Measurements from ENCODE around the gene CDK14.
"Not testable (repeated sequence)": the region's sequence is repeated elsewhere in the genome, so short reads cannot be mapped to it uniquely, and the experiment has no call there.

The CDK14 gene

GRCh38 chr7:90720984-90721760 is 125.1 kb downstream of the CDK14 start:
- Histone ChIP-seq H3K27me3 (ENCODE audit: control insufficient read depth, insufficient read depth, low read length) (no peaks in the 10 kb centered on the region), H3K9ac (ENCODE audit: low read length) (no peak overlapping the region), H3K4me1 (ENCODE audit: control insufficient read depth, insufficient read depth, low read length) (no peaks in the 10 kb centered on the region), H3K4me3 (ENCODE audit: low read length) (no peak overlapping the region), H3K27ac (ENCODE audit: low read depth, low read length) (no peak overlapping the region), H3K36me3 (ENCODE audit: control insufficient read depth, insufficient read depth, low read length) (no peaks in the 10 kb centered on the region)

GRCh38 chr7:90721869-90722431 is 125.8 kb downstream of the CDK14 start:
- Histone ChIP-seq H3K27me3 (ENCODE audit: control insufficient read depth, insufficient read depth, low read length) (no peaks in the 10 kb centered on the region), H3K4me1 (ENCODE audit: control insufficient read depth, insufficient read depth, low read length) (peaks cover under 1% of the 10 kb centered on the region), H3K4me3 (ENCODE audit: low read length) (no peak overlapping the region), H3K9ac (ENCODE audit: low read length) (no peak overlapping the region), H3K27ac (ENCODE audit: low read depth, low read length) (no peak overlapping the region), H3K36me3 (ENCODE audit: control insufficient read depth, insufficient read depth, low read length) (no peaks in the 10 kb centered on the region)

GRCh38 chr7:90723233-90723632 is 127.1 kb downstream of the CDK14 start:
- Histone ChIP-seq H3K27ac (ENCODE audit: low read depth, low read length) (no peak overlapping the region), H3K27me3 (ENCODE audit: control insufficient read depth, insufficient read depth, low read length) (no peaks in the 10 kb centered on the region), H3K9ac (ENCODE audit: low read length) (no peak overlapping the region), H3K36me3 (ENCODE audit: control insufficient read depth, insufficient read depth, low read length) (no peaks in the 10 kb centered on the region), H3K4me3 (ENCODE audit: low read length) (no peak overlapping the region), H3K4me1 (ENCODE audit: control insufficient read depth, insufficient read depth, low read length) (peaks cover 4% of the 10 kb centered on the region)

- Histone ChIP-seq H3K9ac (ENCODE audit: low read length) (no peak overlapping the region), H3K4me1 (ENCODE audit: control insufficient read depth, insufficient read depth, low read length) (peaks cover 4% of the 10 kb centered on the region), H3K27me3 (ENCODE audit: control insufficient read depth, insufficient read depth, low read length) (no peaks in the 10 kb centered on the region), H3K4me3 (ENCODE audit: low read length) (no peak overlapping the region), H3K27ac (ENCODE audit: low read depth, low read length) (no peak overlapping the region), H3K36me3 (ENCODE audit: control insufficient read depth, insufficient read depth, low read length) (no peaks in the 10 kb centered on the region)
Measured at GRCh38 chr7:90723866-90724265, 127.7 kb downstream of the CDK14 start.

- Histone ChIP-seq H3K4me3 (ENCODE audit: low read length) (no peak overlapping the region), H3K27ac (ENCODE audit: low read depth, low read length) (no peak overlapping the region), H3K9ac (ENCODE audit: low read length) (no peak overlapping the region), H3K36me3 (ENCODE audit: control insufficient read depth, insufficient read depth, low read length) (no peaks in the 10 kb centered on the region), H3K4me1 (ENCODE audit: control insufficient read depth, insufficient read depth, low read length) (peaks cover 4% of the 10 kb centered on the region), H3K27me3 (ENCODE audit: control insufficient read depth, insufficient read depth, low read length) (no peaks in the 10 kb centered on the region)
Measured at GRCh38 chr7:90726120-90726519, 130.0 kb downstream of the CDK14 start.

- H3K4me1 ChIP-seq (ENCODE audit: control insufficient read depth, insufficient read depth, low read length): peaks cover 4% of the 10 kb centered on the region
- no peak overlapping the region for H3K27ac ChIP-seq (ENCODE audit: low read depth, low read length)
- no peaks in the 10 kb centered on the region for H3K27me3 ChIP-seq (ENCODE audit: control insufficient read depth, insufficient read depth, low read length)
- no peak overlapping the region for H3K9ac ChIP-seq (ENCODE audit: low read length)
- H3K36me3 ChIP-seq (ENCODE audit: control insufficient read depth, insufficient read depth, low read length): no peaks in the 10 kb centered on the region
- no peak overlapping the region for H3K4me3 ChIP-seq (ENCODE audit: low read length)
Measured at GRCh38 chr7:90726623-90727022, 130.5 kb downstream of the CDK14 start.

GRCh38 chr7:90727412-90727811 is 131.3 kb downstream of the CDK14 start:
- peaks cover 4% of the 10 kb centered on the region for H3K4me1 ChIP-seq (ENCODE audit: control insufficient read depth, insufficient read depth, low read length)
- no peak overlapping the region for H3K4me3 ChIP-seq (ENCODE audit: low read length)
- H3K27ac ChIP-seq (ENCODE audit: low read depth, low read length): no peak overlapping the region
- H3K9ac ChIP-seq (ENCODE audit: low read length): no peak overlapping the region
- no peaks in the 10 kb centered on the region for H3K27me3 ChIP-seq (ENCODE audit: control insufficient read depth, insufficient read depth, low read length)
- H3K36me3 ChIP-seq (ENCODE audit: control insufficient read depth, insufficient read depth, low read length): no peaks in the 10 kb centered on the region

- Histone ChIP-seq H3K4me3 (ENCODE audit: low read length) (no peak overlapping the region), H3K36me3 (ENCODE audit: control insufficient read depth, insufficient read depth, low read length) (no peaks in the 10 kb centered on the region), H3K9ac (ENCODE audit: low read length) (no peak overlapping the region), H3K27me3 (ENCODE audit: control insufficient read depth, insufficient read depth, low read length) (no peaks in the 10 kb centered on the region), H3K4me1 (ENCODE audit: control insufficient read depth, insufficient read depth, low read length) (peaks cover 4% of the 10 kb centered on the region), H3K27ac (ENCODE audit: low read depth, low read length) (no peak overlapping the region)
Measured at GRCh38 chr7:90728568-90728967, 132.4 kb downstream of the CDK14 start.

GRCh38 chr7:90735611-90736280 is 139.6 kb downstream of the CDK14 start:
- not testable (repeated sequence) for H3K36me3 ChIP-seq (ENCODE audit: control insufficient read depth, insufficient read depth, low read length); H3K4me3 ChIP-seq (ENCODE audit: low read length); H3K4me1 ChIP-seq (ENCODE audit: control insufficient read depth, insufficient read depth, low read length); H3K9ac ChIP-seq (ENCODE audit: low read length); H3K27ac ChIP-seq (ENCODE audit: low read depth, low read length); H3K27me3 ChIP-seq (ENCODE audit: control insufficient read depth, insufficient read depth, low read length)

GRCh38 chr7:90736316-90736715 is 140.2 kb downstream of the CDK14 start:
- no peaks in the 10 kb centered on the region for H3K36me3 ChIP-seq (ENCODE audit: control insufficient read depth, insufficient read depth, low read length)
- H3K4me3 ChIP-seq (ENCODE audit: low read length): no peak overlapping the region
- no peak overlapping the region for H3K27ac ChIP-seq (ENCODE audit: low read depth, low read length)
- H3K9ac ChIP-seq (ENCODE audit: low read length): no peak overlapping the region
- H3K4me1 ChIP-seq (ENCODE audit: control insufficient read depth, insufficient read depth, low read length): no peaks in the 10 kb centered on the region
- no peaks in the 10 kb centered on the region for H3K27me3 ChIP-seq (ENCODE audit: control insufficient read depth, insufficient read depth, low read length)

GRCh38 chr7:90736968-90737939 is 141.1 kb downstream of the CDK14 start:
- Histone ChIP-seq H3K4me1 (ENCODE audit: control insufficient read depth, insufficient read depth, low read length) (no peaks in the 10 kb centered on the region), H3K27ac (ENCODE audit: low read depth, low read length) (no peak overlapping the region), H3K4me3 (ENCODE audit: low read length) (no peak overlapping the region), H3K27me3 (ENCODE audit: control insufficient read depth, insufficient read depth, low read length) (no peaks in the 10 kb centered on the region), H3K36me3 (ENCODE audit: control insufficient read depth, insufficient read depth, low read length) (no peaks in the 10 kb centered on the region), H3K9ac (ENCODE audit: low read length) (no peak overlapping the region)

- no peak overlapping the region for H3K4me3 ChIP-seq (ENCODE audit: low read length)
- no peaks in the 10 kb centered on the region for H3K36me3 ChIP-seq (ENCODE audit: control insufficient read depth, insufficient read depth, low read length)
- no peak overlapping the region for H3K27ac ChIP-seq (ENCODE audit: low read depth, low read length)
- no peak overlapping the region for H3K9ac ChIP-seq (ENCODE audit: low read length)
- no peaks in the 10 kb centered on the region for H3K27me3 ChIP-seq (ENCODE audit: control insufficient read depth, insufficient read depth, low read length)
- H3K4me1 ChIP-seq (ENCODE audit: control insufficient read depth, insufficient read depth, low read length): no peaks in the 10 kb centered on the region
Measured at GRCh38 chr7:90738249-90738648, 142.1 kb downstream of the CDK14 start.
